AG09309 (cell line): ENCODE results near the gene TMEM132C.

ENCODE experiments used
- DNase-seq: peaks from one replicate; pipeline ENCODE4 v3.0.0-alpha.2; 2010; ENCODE audit warnings: low read depth
- H3K4me3 ChIP-seq: 2 replicates; pipeline ENCODE4 v1.5.1; 2011; ENCODE audit warnings: mild to moderate bottlenecking, low read depth, low read length, moderate library complexity; ENCODE audit not compliant: control insufficient read depth
- TF ChIP-seq, protein P1 (sequence below): IDR thresholded peaks from 2 replicates; pipeline ENCODE4 v1.5.1; 2011; ENCODE audit warnings: mild to moderate bottlenecking, low read depth, low read length, inconsistent platforms; ENCODE audit not compliant: insufficient read depth, control insufficient read depth; ENCODE audit errors: missing control alignments

TMEM132C gene

DNA sequence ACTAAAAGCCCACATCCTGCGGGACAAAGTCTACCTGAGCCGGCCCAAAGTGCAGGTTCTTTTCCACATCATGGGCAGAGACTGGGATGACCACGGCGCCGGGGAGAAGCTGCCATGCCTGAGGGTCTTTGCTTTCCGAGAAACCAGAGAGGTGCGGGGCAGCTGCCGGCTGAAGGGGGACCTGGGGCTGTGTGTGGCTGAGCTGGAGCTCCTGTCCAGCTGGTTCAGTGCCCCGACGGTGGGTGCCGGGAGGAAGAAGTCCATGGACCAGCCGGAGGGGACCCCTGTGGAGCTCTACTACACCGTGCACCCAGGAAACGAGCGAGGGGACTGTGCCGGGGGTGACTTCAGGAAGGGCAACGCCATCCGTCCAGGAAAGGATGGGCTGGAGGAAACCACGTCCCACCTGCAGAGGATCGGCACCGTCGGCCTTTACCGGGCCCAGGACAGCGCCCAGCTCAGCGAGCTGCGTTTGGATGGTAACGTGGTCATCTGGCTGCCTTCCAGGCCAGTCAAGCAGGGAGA is 148.1 kb downstream of the TMEM132C start:
- no peak overlapping the region for H3K4me3 ChIP-seq
- TF ChIP-seq, protein P1, sequence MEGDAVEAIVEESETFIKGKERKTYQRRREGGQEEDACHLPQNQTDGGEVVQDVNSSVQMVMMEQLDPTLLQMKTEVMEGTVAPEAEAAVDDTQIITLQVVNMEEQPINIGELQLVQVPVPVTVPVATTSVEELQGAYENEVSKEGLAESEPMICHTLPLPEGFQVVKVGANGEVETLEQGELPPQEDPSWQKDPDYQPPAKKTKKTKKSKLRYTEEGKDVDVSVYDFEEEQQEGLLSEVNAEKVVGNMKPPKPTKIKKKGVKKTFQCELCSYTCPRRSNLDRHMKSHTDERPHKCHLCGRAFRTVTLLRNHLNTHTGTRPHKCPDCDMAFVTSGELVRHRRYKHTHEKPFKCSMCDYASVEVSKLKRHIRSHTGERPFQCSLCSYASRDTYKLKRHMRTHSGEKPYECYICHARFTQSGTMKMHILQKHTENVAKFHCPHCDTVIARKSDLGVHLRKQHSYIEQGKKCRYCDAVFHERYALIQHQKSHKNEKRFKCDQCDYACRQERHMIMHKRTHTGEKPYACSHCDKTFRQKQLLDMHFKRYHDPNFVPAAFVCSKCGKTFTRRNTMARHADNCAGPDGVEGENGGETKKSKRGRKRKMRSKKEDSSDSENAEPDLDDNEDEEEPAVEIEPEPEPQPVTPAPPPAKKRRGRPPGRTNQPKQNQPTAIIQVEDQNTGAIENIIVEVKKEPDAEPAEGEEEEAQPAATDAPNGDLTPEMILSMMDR, result no peak
- DNase-seq, result no peak

DNA sequence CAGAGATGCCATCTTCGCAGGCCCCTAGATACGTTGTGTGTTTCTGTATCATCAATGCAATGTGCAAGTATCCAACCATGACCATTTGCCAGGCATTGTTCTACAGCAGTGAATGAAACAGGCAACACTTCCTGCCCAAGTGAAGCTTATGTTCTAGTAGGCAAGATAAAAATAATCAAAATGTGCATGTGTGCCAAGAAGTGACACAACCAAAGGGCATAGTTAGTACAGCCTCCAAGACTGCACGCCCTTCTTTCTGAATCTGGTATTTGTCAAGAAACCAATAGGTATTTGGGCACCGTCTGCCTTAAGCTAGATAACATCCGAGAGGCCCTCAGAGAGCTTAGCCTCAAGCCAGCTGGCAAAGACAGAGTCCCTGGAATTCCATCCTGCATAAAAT is 152.0 kb downstream of the TMEM132C start:
- no peak for DNase-seq
- no peak overlapping the region for H3K4me3 ChIP-seq
- TF ChIP-seq, protein P1, result no peak

DNA sequence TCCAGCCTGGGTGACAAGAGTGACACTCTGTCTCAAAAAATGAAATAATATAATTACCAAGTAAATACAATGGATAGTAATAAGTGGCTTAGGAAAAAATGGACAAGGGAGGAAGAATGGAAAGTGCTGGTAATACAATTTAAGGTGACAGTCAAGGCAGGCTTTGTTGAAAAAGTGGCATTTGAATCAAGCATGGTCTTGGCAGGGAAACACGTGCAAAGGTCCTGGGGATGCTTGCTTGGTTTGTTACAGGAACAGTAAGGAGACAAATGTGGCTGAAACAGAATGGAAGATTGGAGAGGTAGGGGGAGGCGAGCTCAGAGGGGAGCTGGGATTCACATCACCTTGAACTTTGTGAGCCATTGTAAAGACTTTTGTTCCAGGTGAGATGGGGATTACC is 153.2 kb downstream of the TMEM132C start:
- TF ChIP-seq, protein P1, result no peak
- H3K4me3 ChIP-seq, result no peak overlapping the region
- DNase-seq, result no peak

DNA sequence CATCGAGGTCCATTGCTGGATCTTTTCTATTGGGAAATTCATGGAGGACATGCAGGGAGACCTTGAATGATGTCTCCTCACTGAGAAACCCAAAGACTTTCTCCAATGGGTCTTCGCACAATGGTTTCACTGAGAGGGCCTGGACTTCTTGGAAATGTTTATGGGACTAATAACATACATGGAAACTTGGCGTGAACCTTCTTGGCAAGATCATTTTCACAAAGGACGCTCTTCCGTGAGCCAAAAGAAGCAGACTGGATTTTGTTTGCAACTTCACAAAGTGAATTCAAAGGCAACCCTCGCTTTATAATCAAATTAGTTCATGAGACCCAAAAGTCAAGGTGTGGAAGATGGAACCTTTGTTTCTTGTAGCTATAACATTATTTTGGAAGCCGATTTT is 154.4 kb downstream of the TMEM132C start:
- TF ChIP-seq, protein P1, result no peak
- no peak overlapping the region for H3K4me3 ChIP-seq
- DNase-seq, result no peak

DNA sequence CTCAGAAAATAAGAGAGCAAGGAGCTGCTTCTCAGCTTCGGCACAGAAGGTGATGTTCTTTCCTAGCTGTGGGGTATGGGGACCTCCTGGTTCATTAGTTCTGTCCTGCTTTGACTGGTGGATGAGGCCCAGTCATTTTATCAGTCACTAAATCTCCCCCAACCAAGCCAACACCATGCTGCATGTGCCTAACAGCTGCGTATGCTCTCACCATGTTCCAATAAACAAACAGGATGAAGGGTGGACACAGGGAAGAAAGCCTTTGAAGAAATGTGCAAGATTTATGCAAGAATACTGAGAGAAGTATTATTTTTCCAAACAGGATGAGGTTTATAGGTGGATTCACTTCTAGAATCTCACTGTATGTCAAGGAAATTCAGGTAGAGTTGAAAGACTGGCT is 156.2 kb downstream of the TMEM132C start:
- no peak overlapping the region for H3K4me3 ChIP-seq
- TF ChIP-seq, protein P1, result no peak
- no peak for DNase-seq

DNA sequence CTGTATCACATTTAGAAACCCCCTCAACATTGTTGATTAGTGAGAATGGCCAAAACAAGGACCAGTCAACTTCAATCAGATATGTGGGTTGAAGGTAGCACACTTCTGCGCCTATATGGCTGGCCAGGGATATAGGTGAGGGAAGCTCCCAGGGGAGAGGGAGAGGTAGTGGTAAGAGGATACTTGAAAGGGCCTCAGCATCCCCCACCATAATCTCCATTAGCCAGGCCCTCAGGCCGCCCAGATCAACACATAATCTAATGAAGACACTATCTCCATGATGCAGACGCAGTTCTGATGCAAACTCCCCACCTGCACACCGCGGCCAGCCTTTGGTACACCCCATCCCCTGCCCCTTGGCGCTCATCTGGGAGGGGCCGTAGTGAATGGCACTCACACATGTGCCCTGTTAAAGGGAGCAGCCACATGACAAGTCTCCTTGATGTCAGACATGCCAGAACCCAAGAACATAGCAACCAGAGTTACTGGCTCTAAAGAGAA is 158.0 kb downstream of the TMEM132C start:
- TF ChIP-seq, protein P1, result no peak
- no peak for DNase-seq

More for the DNA sequence above, 158.0 kb downstream of the TMEM132C start:
- no peak overlapping the region for H3K4me3 ChIP-seq
